A673 (cell line): ENCODE measurements around the gene TM6SF1.

Experiments used
- CTCF ChIP-seq: fragments of 300-800, 200-600 bp; sonication (generic); conservative IDR thresholded peaks from 2 replicates; pipeline ENCODE4 v1.5.1; 2017; ENCODE audit warnings: low read depth, mild to moderate bottlenecking, antibody characterized with exemption, low read length, moderate library complexity, mixed read lengths
- EZH2 ChIP-seq: fragments of 200-600 bp; sonication (generic); IDR thresholded peaks from 2 replicates; pipeline ENCODE4 v1.6.1; 2017; ENCODE audit warnings: borderline replicate concordance, low read depth, mild to moderate bottlenecking, mixed read lengths, antibody characterized with exemption, low read length; ENCODE audit not compliant: poor library complexity, severe bottlenecking

- TF ChIP-seq CTCF (no peak), EZH2 (no peak)
These were observed 15.0 kb upstream of the TM6SF1 start for GRCh38 chr15:83092309-83092976.
